GM18867 (cell line): ENCODE measurements around the gene RPL3.
A peak's percentile ranks its signal among the peaks of the same experiment; 100 is the strongest.

ENCODE experiments used
- ATAC-seq: cut with Tn5 transposase; IDR thresholded peaks from one replicate; pipeline ENCODE4 v1.9.1; 2021; ENCODE audit warnings: mild to moderate bottlenecking, moderate library complexity; ENCODE audit not compliant: unreplicated experiment

The RPL3 gene

GRCh38 chr22:39284142-39284980 is 35.1 kb downstream of the RPL3 start:
- ATAC-seq, result no peak

- ATAC-seq, result no peak
Observed at GRCh38 chr22:39283322-39284141, 35.9 kb downstream of the RPL3 start.

GRCh38 chr22:39282645-39283321 is 36.6 kb downstream of the RPL3 start:
- ATAC-seq, result no peak

- no peak for ATAC-seq
Observed at GRCh38 chr22:39281126-39281525, 38.3 kb downstream of the RPL3 start.

- ATAC-seq, result no peak
Observed at GRCh38 chr22:39280250-39280649, 39.2 kb downstream of the RPL3 start.

GRCh38 chr22:39279170-39279850 is 40.1 kb downstream of the RPL3 start:
- ATAC-seq, result no peak

GRCh38 chr22:39278040-39278439 is 41.4 kb downstream of the RPL3 start:
- no peak for ATAC-seq

GRCh38 chr22:39277142-39277607 is 42.2 kb downstream of the RPL3 start:
- no peak for ATAC-seq

GRCh38 chr22:39276440-39277141 is 42.8 kb downstream of the RPL3 start:
- no peak for ATAC-seq

GRCh38 chr22:39275814-39276439 is 43.5 kb downstream of the RPL3 start:
- ATAC-seq, result no peak

- ATAC-seq, result no peak
Observed at GRCh38 chr22:39273950-39274887, 45.2 kb downstream of the RPL3 start.

GRCh38 chr22:39270792-39271191 is 48.6 kb downstream of the RPL3 start:
- ATAC-seq, result no peak

- ATAC-seq, result no peak
Observed at GRCh38 chr22:39270280-39270679, 49.1 kb downstream of the RPL3 start.

- ATAC-seq, result no peak
Observed at GRCh38 chr22:39269095-39269790, 50.2 kb downstream of the RPL3 start.

GRCh38 chr22:39268645-39269044 is 50.8 kb downstream of the RPL3 start:
- ATAC-seq, result no peak

- no peak for ATAC-seq
Observed at GRCh38 chr22:39267974-39268373, 51.4 kb downstream of the RPL3 start.

GRCh38 chr22:39266398-39267030 is 52.9 kb downstream of the RPL3 start:
- ATAC-seq, result peak; percentile 66
